ENCODE measurements around the gene DNAJB6. TPM values are rescaled to one million over a fixed set of nuclear protein-coding genes. Genes with fewer than 3 reads are reported as not detected.

Gene DNAJB6
- total and polyA plus RNA-seq, 7 donors = 71.5 to 145 (median 120) TPM

DNA sequence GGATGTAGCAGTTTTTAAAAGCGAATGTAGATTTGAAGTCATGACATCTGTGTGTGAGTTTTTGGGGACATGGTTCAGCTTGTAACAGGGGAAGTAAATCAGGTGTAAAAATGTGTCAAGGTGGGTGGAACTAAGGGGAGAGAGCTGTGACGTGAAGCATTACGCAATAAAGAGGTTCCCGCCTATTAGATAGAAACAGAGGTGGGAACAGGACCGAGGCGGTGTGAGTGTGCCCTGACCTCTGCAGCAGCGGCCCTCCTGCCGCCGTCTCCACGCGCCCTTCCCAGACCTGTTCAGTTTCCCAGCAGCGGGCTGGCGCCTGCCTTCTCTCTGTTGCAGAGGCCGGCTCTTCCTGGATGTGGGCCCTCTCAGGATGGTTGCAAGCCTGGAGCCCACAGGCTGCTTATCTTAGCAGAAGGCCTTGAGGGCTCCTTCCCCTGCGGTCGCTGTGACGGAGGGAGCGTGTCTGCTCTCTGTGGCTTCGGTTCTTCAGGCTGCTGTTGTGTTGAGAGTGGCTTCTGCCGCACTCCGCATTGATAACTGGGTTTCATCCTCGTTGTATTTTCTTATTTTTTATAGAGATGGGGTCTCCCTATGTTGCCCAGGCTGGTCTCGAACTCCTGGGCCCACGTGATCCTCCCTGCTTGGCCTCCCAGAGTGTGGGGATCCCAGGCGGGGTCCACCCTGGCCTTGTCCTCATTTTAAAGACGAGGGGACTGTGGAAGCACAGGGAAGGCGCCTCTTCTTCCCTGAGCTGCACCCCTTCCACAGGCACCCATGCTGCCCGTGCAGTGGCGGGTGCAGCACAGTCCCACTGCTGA, 65.0 kb downstream of the DNAJB6 start:
- Histone ChIP-seq H3K27ac (no peak overlapping the region), H3K9me3 (no peaks in the 10 kb centered on the region), H3K4me3 (no peak overlapping the region), H3K27me3 (no peaks in the 10 kb centered on the region), H3K36me3 (peaks cover 0 to 53% (median 9%) of the 10 kb centered on the region in 4 donors), H3K4me1 (peaks cover 0 to 24% (median 21%) of the 10 kb centered on the region in 4 donors)
- peak; percentile 46 for DNase-seq
- TF ChIP-seq EP300 (IDR thresholded peaks at IDR 0.05) (no peak), POLR2AphosphoS5 (IDR thresholded peaks at IDR 0.05) (no peak), POLR2A (IDR thresholded peaks at IDR 0.05) (no peak)
- TF ChIP-seq, protein P1, sequence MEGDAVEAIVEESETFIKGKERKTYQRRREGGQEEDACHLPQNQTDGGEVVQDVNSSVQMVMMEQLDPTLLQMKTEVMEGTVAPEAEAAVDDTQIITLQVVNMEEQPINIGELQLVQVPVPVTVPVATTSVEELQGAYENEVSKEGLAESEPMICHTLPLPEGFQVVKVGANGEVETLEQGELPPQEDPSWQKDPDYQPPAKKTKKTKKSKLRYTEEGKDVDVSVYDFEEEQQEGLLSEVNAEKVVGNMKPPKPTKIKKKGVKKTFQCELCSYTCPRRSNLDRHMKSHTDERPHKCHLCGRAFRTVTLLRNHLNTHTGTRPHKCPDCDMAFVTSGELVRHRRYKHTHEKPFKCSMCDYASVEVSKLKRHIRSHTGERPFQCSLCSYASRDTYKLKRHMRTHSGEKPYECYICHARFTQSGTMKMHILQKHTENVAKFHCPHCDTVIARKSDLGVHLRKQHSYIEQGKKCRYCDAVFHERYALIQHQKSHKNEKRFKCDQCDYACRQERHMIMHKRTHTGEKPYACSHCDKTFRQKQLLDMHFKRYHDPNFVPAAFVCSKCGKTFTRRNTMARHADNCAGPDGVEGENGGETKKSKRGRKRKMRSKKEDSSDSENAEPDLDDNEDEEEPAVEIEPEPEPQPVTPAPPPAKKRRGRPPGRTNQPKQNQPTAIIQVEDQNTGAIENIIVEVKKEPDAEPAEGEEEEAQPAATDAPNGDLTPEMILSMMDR (IDR thresholded peaks at IDR 0.05) = no peak
- 81 to 92% methylated on average over 29 of the region's 29 CpGs for WGBS, 2 donors
- intact Hi-C loops (cut with DNase I) = no loop called here

DNA sequence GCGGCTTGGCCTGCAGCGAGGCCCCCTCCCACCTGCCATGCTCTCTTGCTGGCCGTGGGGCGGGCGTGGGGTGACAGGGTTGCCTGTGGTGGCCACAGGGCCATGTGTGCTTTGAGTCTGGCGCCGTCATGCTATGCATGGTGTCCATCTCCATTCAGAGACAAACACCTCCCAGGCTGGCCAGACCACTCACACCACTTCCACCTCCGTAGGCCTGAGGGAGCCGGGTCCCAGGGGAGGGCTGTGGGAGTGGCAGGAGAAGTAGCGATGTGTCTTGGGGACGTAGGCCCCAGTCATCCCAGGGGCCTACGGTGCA, 65.5 kb downstream of the DNAJB6 start:
- no peak overlapping the region for H3K27ac ChIP-seq
- DNase-seq = peak; percentile 46
- 86 to 95% methylated on average over 12 of the region's 12 CpGs for WGBS, 2 donors

DNA sequence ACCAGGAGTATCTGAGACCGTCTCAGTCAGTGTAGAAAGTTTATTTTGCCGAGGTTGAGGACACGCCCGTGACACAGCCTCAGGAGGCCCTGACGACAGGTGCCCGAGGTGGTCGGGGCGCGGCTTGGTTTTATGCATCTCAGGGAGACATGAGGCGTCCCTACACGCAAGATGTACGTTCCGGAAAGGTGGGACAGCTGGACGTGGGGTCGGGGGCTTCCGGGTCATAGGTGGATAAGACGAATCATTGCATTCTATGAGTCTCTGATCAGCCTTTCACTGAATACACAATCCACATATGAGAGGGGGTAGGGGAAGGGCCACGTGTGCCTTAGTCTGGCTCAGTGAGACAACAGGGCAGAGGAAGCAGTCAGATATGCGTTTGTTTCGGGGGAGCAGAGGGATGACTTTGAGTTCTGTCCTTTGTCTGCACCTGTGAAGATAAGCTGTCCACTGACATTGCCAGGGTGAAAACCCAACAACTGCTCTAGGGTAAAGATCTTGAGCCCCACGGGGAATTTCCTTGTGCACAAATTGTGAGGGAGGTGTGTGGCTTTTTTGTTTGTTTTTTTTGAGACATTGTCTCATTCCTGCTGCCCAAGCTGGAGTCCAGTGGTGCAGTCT, 66.2 kb downstream of the DNAJB6 start:
- TF ChIP-seq POLR2A (IDR thresholded peaks at IDR 0.05) (no peak), POLR2AphosphoS5 (IDR thresholded peaks at IDR 0.05) (no peak)
- TF ChIP-seq, protein P1 (IDR thresholded peaks at IDR 0.05) = no peak
- intact Hi-C loops (cut with DNase I) = no loop called here
- Histone ChIP-seq H3K27me3 (no peaks in the 10 kb centered on the region), H3K27ac (no peak overlapping the region), H3K36me3 (peaks cover 0 to 58% (median 16%) of the 10 kb centered on the region in 4 donors), H3K9me3 (no peaks in the 10 kb centered on the region), H3K4me1 (peaks cover 0 to 14% (median 12%) of the 10 kb centered on the region in 4 donors), H3K4me3 (no peak overlapping the region)
- DNase-seq = peak; percentile 46
- WGBS, 2 donors = 64 to 76% methylated on average over 21 of the region's 21 CpGs

More for the DNA sequence above, 65.5 kb downstream of the DNAJB6 start:
- H3K9me3 ChIP-seq = no peaks in the 10 kb centered on the region
- TF ChIP-seq POLR2AphosphoS5 (IDR thresholded peaks at IDR 0.05) (no peak), POLR2A (IDR thresholded peaks at IDR 0.05) (no peak), EP300 (IDR thresholded peaks at IDR 0.05) (no peak)
- TF ChIP-seq, protein P1 (IDR thresholded peaks at IDR 0.05) = no peak
- intact Hi-C loops (cut with DNase I) = no loop called here
- peaks cover 0 to 53% (median 12%) of the 10 kb centered on the region in 4 donors for H3K36me3 ChIP-seq
- H3K4me1 ChIP-seq = peaks cover 0 to 21% (median 19%) of the 10 kb centered on the region in 4 donors
- no peak overlapping the region for H3K4me3 ChIP-seq
- H3K27me3 ChIP-seq = no peaks in the 10 kb centered on the region

DNA sequence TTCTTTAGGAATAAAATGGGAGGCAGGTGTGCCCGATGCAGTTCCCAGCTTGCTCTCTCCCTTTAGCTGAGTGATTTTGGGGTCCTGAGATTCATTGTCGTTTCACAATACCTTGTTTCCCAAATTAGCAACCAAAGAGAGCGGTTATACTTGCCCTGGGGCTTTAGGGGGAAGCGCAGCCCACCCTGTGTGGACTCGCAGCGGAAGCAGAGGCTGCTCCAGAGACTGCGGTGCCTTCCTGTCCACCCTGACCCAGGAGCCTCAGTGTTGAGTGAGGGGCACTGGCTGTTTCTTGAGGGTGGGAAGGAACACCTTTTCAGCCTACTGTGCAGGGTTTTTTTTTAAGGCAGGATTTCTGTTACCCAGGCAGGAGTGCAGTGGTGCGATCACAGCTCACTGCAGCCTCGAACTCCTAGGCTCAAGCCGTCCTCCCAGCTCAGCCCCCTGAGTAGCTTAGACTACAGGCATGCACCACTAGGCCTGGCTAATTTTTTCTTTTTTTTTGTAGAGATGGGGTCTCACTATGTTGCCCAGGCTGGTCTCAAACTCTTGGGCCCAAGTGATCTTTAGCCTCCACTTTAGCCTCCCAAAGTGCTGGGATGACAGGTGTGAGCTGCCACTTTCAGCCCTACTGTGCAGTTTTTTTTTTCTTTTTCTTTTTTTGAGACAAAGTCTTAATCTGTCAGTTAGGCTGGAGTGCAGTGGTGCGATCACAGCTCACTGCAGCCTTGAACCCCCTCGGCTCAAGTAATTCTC, 67.0 kb downstream of the DNAJB6 start:
- Histone ChIP-seq H3K4me1 (peaks cover 0 to 7% (median 5%) of the 10 kb centered on the region in 4 donors), H3K9me3 (no peaks in the 10 kb centered on the region), H3K27ac (no peak overlapping the region), H3K36me3 (peaks cover 0 to 59% (median 17%) of the 10 kb centered on the region in 4 donors), H3K4me3 (no peak overlapping the region), H3K27me3 (no peaks in the 10 kb centered on the region)
- intact Hi-C loops (cut with DNase I) = no loop called here
- TF ChIP-seq POLR2AphosphoS5 (IDR thresholded peaks at IDR 0.05) (no peak), POLR2A (IDR thresholded peaks at IDR 0.05) (no peak), EP300 (IDR thresholded peaks at IDR 0.05) (no peak)
- TF ChIP-seq, protein P1 (IDR thresholded peaks at IDR 0.05) = no peak
- WGBS, 2 donors = 78 to 90% methylated on average over 12 of the region's 12 CpGs
- DNase-seq = peak; percentile 22
